Endothelial cell of umbilical vein (primary cell): ENCODE data around the gene AKAP6. TPM values are rescaled to one million over a fixed set of nuclear protein-coding genes. Genes with fewer than 3 reads are reported as not detected.

ENCODE experiments used
- BruUV-seq: library from RNA; stranded (reverse); fragments of 400-500 nt; replicated peaks from 2 replicates; lab custom pipeline; 2021; lab: Mats Ljungman, UMichigan
- CTCF ChIA-PET: fragments of 300-600, 350-600 bp; sonication (Branson Sonifier 250); formaldehyde crosslinking; loops from one replicate; lab custom pipeline; 2021; ENCODE audit warnings: antibody characterized with exemption, inconsistent platforms; lab: Charles Lee
- POLR2A ChIA-PET: fragments of 300-600, 350-600 bp; sonication (Branson Sonifier 250); formaldehyde crosslinking; loops from one replicate; lab custom pipeline; 2021; ENCODE audit warnings: antibody characterized with exemption, inconsistent platforms; lab: Charles Lee
- DNase-seq: peaks from one replicate; pipeline ENCODE4 v3.0.0-alpha.2; 2011; ENCODE audit warnings: low read depth, low spot score
- FAIRE-seq: peaks from 2 replicates; lab custom pipeline; 2011; peaks lifted over from hg19 to GRCh38; lab: Jason Lieb, UNC
- H2AFZ ChIP-seq: 2 replicates; pipeline ENCODE4 v1.6.0; 2012; ENCODE audit warnings: low read depth, low read length, control low read depth, inconsistent platforms
- H3K27ac ChIP-seq: 2 replicates; pipeline ENCODE4 v1.5.1; 2011; ENCODE audit warnings: low read depth, mild to moderate bottlenecking, control low read depth, low read length, moderate library complexity; ENCODE audit not compliant: insufficient read depth
- H3K27me3 ChIP-seq, 2 experiments: 2 replicates each; pipeline versions ENCODE4 v1.6.0 to v1.6.1; 2011; ENCODE audit warnings: low read length in 2 of 2, mixed read lengths in 1 of 2; ENCODE audit not compliant: control insufficient read depth in 2 of 2, insufficient read depth in 2 of 2
- H3K36me3 ChIP-seq, 2 experiments: 2 replicates in 1 of 2; 3 replicates in 1 of 2; pipeline ENCODE4 v1.5.1; 2011; ENCODE audit warnings: low read length in 2 of 2, mild to moderate bottlenecking in 1 of 2, moderate library complexity in 1 of 2; ENCODE audit not compliant: control insufficient read depth in 2 of 2, insufficient read depth in 2 of 2; ENCODE audit errors: extremely low read depth in 1 of 2
- H3K4me1 ChIP-seq: 3 replicates; pipeline ENCODE4 v1.5.1; 2011; ENCODE audit warnings: mild to moderate bottlenecking, low read length; ENCODE audit not compliant: control insufficient read depth, insufficient read depth; ENCODE audit errors: extremely low read depth
- H3K4me2 ChIP-seq: 2 replicates; pipeline ENCODE4 v1.6.1; 2011; ENCODE audit warnings: low read length, control low read depth, mixed read lengths; ENCODE audit not compliant: insufficient read depth
- H3K4me3 ChIP-seq, 3 experiments: fragments of 200-600 bp in 1 of 3; sonication (generic), shearing (Covaris generic) in 1 of 3; replicated peaks in 1 of 3; 2 replicates each; pipeline ENCODE4 v1.5.1; 2011 to 2016; ENCODE audit warnings: control low read depth in 3 of 3, low read length in 3 of 3, mild to moderate bottlenecking in 2 of 3, inconsistent platforms in 1 of 3, low read depth in 1 of 3, moderate library complexity in 1 of 3; ENCODE audit not compliant: insufficient read depth in 1 of 3
- H3K79me2 ChIP-seq: 2 replicates; pipeline ENCODE4 v1.6.0; 2012; ENCODE audit warnings: low read length, inconsistent platforms; ENCODE audit not compliant: control insufficient read depth, insufficient read depth
- H3K9ac ChIP-seq: replicated peaks from 2 replicates; pipeline ENCODE3; 2011; ENCODE audit warnings: low read length, control low read depth; ENCODE audit not compliant: insufficient read depth; ENCODE audit errors: extremely low read depth
- H3K9me1 ChIP-seq: replicated peaks from 3 replicates; pipeline ENCODE4 v1.6.0; 2011; ENCODE audit warnings: mild to moderate bottlenecking, low read length; ENCODE audit not compliant: control insufficient read depth, insufficient read depth; ENCODE audit errors: extremely low read depth
- H3K9me3 ChIP-seq: replicated peaks from 2 replicates; pipeline ENCODE4 v1.5.1; 2012; ENCODE audit warnings: low read length, inconsistent platforms; ENCODE audit not compliant: control insufficient read depth, insufficient read depth
- H4K20me1 ChIP-seq: replicated peaks from 2 replicates; pipeline ENCODE3; 2011; ENCODE audit warnings: mild to moderate bottlenecking, low read length; ENCODE audit not compliant: control insufficient read depth, insufficient read depth; ENCODE audit errors: extremely low read depth
- CTCF ChIP-seq, 2 donors: IDR thresholded peaks; 1 replicate in 1 of 2; 2 replicates in 1 of 2; pipeline ENCODE4 v1.5.1; 2011; ENCODE audit warnings: low read length in 2 of 2, mild to moderate bottlenecking in 2 of 2, moderate library complexity in 2 of 2, control low read depth in 1 of 2, inconsistent platforms in 1 of 2, low read depth in 1 of 2; ENCODE audit not compliant: insufficient read depth in 1 of 2; ENCODE audit errors: extremely low read depth in 1 of 2
- EZH2 ChIP-seq: IDR thresholded peaks from 2 replicates; pipeline ENCODE4 v1.6.1; 2012; ENCODE audit warnings: borderline replicate concordance, low read depth, mild to moderate bottlenecking, moderate library complexity, low read length, inconsistent platforms; ENCODE audit not compliant: severe bottlenecking
- FOS ChIP-seq: IDR thresholded peaks from 2 replicates; pipeline ENCODE4 v1.6.1; 2011; ENCODE audit warnings: mild to moderate bottlenecking, low read length, moderate library complexity, borderline replicate concordance; ENCODE audit not compliant: insufficient read depth
- GATA2 ChIP-seq: IDR thresholded peaks from 2 replicates; pipeline ENCODE4 v1.7.0; 2011; ENCODE audit warnings: low read depth, mild to moderate bottlenecking, moderate library complexity, mixed read lengths, low read length; ENCODE audit not compliant: insufficient read length, insufficient read depth
- JUN ChIP-seq: IDR thresholded peaks from 2 replicates; pipeline ENCODE4 v1.6.1; 2011; ENCODE audit warnings: borderline replicate concordance, low read depth; ENCODE audit not compliant: insufficient read length, insufficient read depth
- MAX ChIP-seq: IDR thresholded peaks from 2 replicates; pipeline ENCODE4 v1.6.1; 2011; ENCODE audit not compliant: insufficient read depth, insufficient read length
- MYC ChIP-seq: IDR thresholded peaks from one replicate; pipeline ENCODE4 v1.6.1; 2011; ENCODE audit warnings: mild to moderate bottlenecking, low read depth, low read length
- POLR2A ChIP-seq: IDR thresholded peaks from 2 replicates; pipeline ENCODE4 v1.6.1; 2012; ENCODE audit warnings: low read depth, mild to moderate bottlenecking, control low read depth, low read length
- POLR2AphosphoS5 ChIP-seq: IDR thresholded peaks from 2 replicates; pipeline ENCODE4 v1.6.1; 2012; ENCODE audit warnings: low read depth, mild to moderate bottlenecking, control low read depth, low read length, moderate library complexity; ENCODE audit not compliant: insufficient read depth
- dilution Hi-C: fragments of 300-500 bp; cut with MboI; formaldehyde crosslinking; loops from one replicate; pipeline ENCODE4 v1.15.0; 2019; ENCODE audit warnings: low sequenced_read_pairs; ENCODE audit not compliant: extremely low pct_ligation_motif_present
- intact Hi-C: fragments of 100-400 bp; cut with micrococcal nuclease; formaldehyde crosslinking; loops from one replicate; pipeline ENCODE4 v1.10.0; 2022
- polyA plus RNA-seq, 4 experiments: library from polyadenylated mRNA; depleted of rRNA in 3 of 4; stranded (reverse) in 3 of 4; unstranded in 1 of 4; fragments of >200 nt; gene quantifications; 2 replicates each; pipeline versions ENCODE4 v1.2.1 to v1.2.3, GENCODE V29; 2011 to 2012; ENCODE audit warnings: missing spikeins in 1 of 4
- total RNA-seq: library from RNA; stranded (reverse); gene quantifications from 2 replicates; pipeline ENCODE4 v1.2.3, GENCODE V29; 2021

AKAP6 gene
- total and polyA plus RNA-seq, 2 donors (not counting 3 experiments of a cell fraction or from before 2014, with no cell fraction given), result 0.03 to 0.49 TPM

- no peak overlapping the region for H3K4me3 ChIP-seq
- no peaks in the 10 kb centered on the region for H3K27me3 ChIP-seq
- no peak for DNase-seq
- no peak overlapping the region for H3K27ac ChIP-seq
- H3K9me3 ChIP-seq, result no peaks in the 10 kb centered on the region
- no peak overlapping the region for H3K4me2 ChIP-seq
- dilution Hi-C loops, result no loop called here
- BruUV-seq, result no TSS peak
- H3K4me1 ChIP-seq, result no peaks in the 10 kb centered on the region
- ChIA-PET POLR2A (no interaction called here), CTCF (no interaction called here)
- H4K20me1 ChIP-seq, result no peaks in the 10 kb centered on the region
- H3K79me2 ChIP-seq, result no peaks in the 10 kb centered on the region
- no peaks in the 10 kb centered on the region for H3K36me3 ChIP-seq
- no peak overlapping the region for H3K9ac ChIP-seq
- intact Hi-C loops, result no loop called here
- H2AFZ ChIP-seq, result no peak overlapping the region
- TF ChIP-seq JUN (no peak), MAX (no peak), POLR2AphosphoS5 (no peak), FOS (no peak), GATA2 (no peak), POLR2A (no peak), MYC (no peak), CTCF (IDR thresholded peaks at IDR 0.05; ENCODE audit: extremely low read depth in 1 of 2, insufficient read depth in 1 of 2, low read depth in 1 of 2, low read length in 2 of 2) (no peak), EZH2 (no peak)
- FAIRE-seq, result no peak
- no peaks in the 10 kb centered on the region for H3K9me1 ChIP-seq
Observed at GRCh38 chr14:32737621-32738020, 408.5 kb downstream of the AKAP6 start.
